IPS-18c (cell line): ENCODE data around the gene HOXB4.

Experiments used
- H3K4me3 ChIP-seq: 2 replicates; pipeline ENCODE4 v1.7.0; 2013; ENCODE audit warnings: low read depth, mild to moderate bottlenecking, low read length, moderate library complexity; ENCODE audit not compliant: insufficient read depth
- H3K9me3 ChIP-seq: one replicate; pipeline ENCODE4 v1.6.1; 2013; ENCODE audit warnings: mild to moderate bottlenecking, low read length, moderate library complexity; ENCODE audit not compliant: control insufficient read depth, insufficient read depth

The HOXB4 gene

GRCh38 chr17:48586355-48587258 is 8.5 kb upstream of the HOXB4 start:
- Histone ChIP-seq H3K4me3 (no peak overlapping the region), H3K9me3 (peaks cover 2% of the 10 kb centered on the region)

- H3K4me3 ChIP-seq, result no peak overlapping the region
Observed at GRCh38 chr17:48584223-48584741, 6.1 kb upstream of the HOXB4 start.

GRCh38 chr17:48583708-48584222 is 5.6 kb upstream of the HOXB4 start:
- Histone ChIP-seq H3K4me3 (no peak overlapping the region), H3K9me3 (no peaks in the 10 kb centered on the region)

More at GRCh38 chr17:48584223-48584741, 6.1 kb upstream of the HOXB4 start:
- H3K9me3 ChIP-seq, result peaks cover under 1% of the 10 kb centered on the region

- H3K4me3 ChIP-seq, result no peak overlapping the region
- no peaks in the 10 kb centered on the region for H3K9me3 ChIP-seq
Observed at GRCh38 chr17:48582750-48583069, 4.6 kb upstream of the HOXB4 start.

- H3K9me3 ChIP-seq, result no peaks in the 10 kb centered on the region
- no peak overlapping the region for H3K4me3 ChIP-seq
Observed at GRCh38 chr17:48579760-48580554, 1.8 kb upstream of the HOXB4 start.

- H3K9me3 ChIP-seq, result no peaks in the 10 kb centered on the region
- H3K4me3 ChIP-seq, result no peak overlapping the region
Observed at GRCh38 chr17:48579471-48579759, 1.3 kb upstream of the HOXB4 start.

GRCh38 chr17:48578616-48579470 is 693 bp upstream of the HOXB4 start:
- no peak overlapping the region; the same call in 1 of the 2 replicates for H3K4me3 ChIP-seq
- no peaks in the 10 kb centered on the region for H3K9me3 ChIP-seq

GRCh38 chr17:48577330-48577945 is 712 bp downstream of the HOXB4 start:
- Histone ChIP-seq H3K4me3 (no peak overlapping the region), H3K9me3 (no peaks in the 10 kb centered on the region)

- Histone ChIP-seq H3K4me3 (no peak overlapping the region), H3K9me3 (no peaks in the 10 kb centered on the region)
Observed at GRCh38 chr17:48576479-48577309, 1.5 kb downstream of the HOXB4 start.

GRCh38 chr17:48575673-48576478 is 2.3 kb downstream of the HOXB4 start:
- Histone ChIP-seq H3K9me3 (no peaks in the 10 kb centered on the region), H3K4me3 (no peak overlapping the region)

- Histone ChIP-seq H3K4me3 (no peak overlapping the region), H3K9me3 (no peaks in the 10 kb centered on the region)
Observed at GRCh38 chr17:48575066-48575582, 3.0 kb downstream of the HOXB4 start.

GRCh38 chr17:48574505-48575065 is 3.6 kb downstream of the HOXB4 start:
- Histone ChIP-seq H3K9me3 (no peaks in the 10 kb centered on the region), H3K4me3 (no peak overlapping the region)

- Histone ChIP-seq H3K9me3 (no peaks in the 10 kb centered on the region), H3K4me3 (no peak overlapping the region)
Observed at GRCh38 chr17:48571826-48572417, 6.2 kb downstream of the HOXB4 start.

GRCh38 chr17:48571024-48571818 is 6.9 kb downstream of the HOXB4 start:
- Histone ChIP-seq H3K4me3 (no peak overlapping the region), H3K9me3 (no peaks in the 10 kb centered on the region)
